Adrenal gland (tissue), 12 donors: ENCODE data around the gene ADGRB3. TPM values are rescaled to one million over a fixed set of nuclear protein-coding genes. Genes with fewer than 3 reads are reported as not detected.
"Not testable (repeated sequence)": the region's sequence is repeated elsewhere in the genome, so short reads cannot be mapped to it uniquely, and the experiment has no call there.

ENCODE experiments used
- DNase-seq, 7 donors: peaks; one replicate each; pipeline ENCODE4 v3.0.0-alpha.2; 2019 to 2020
- H3K27ac ChIP-seq, 5 donors: fragments of 200-600 bp; sonication (generic) in 4 of 5; 1 replicate in 3 of 5; 2 replicates in 2 of 5; pipeline versions ENCODE4 v1.5.1 to v1.8.0; 2016 to 2020; ENCODE audit warnings: mild to moderate bottlenecking in 1 of 5
- H3K27me3 ChIP-seq: fragments of 200-600 bp; 2 replicates; pipeline ENCODE4 v1.8.0; 2021
- H3K36me3 ChIP-seq, 2 donors: fragments of 200-600 bp; replicated peaks in 1 of 2; 1 replicate in 1 of 2; 2 replicates in 1 of 2; pipeline versions ENCODE4 v1.5.1 to v1.8.0; 2018 to 2022
- H3K4me1 ChIP-seq, 2 donors: fragments of 200-600 bp; replicated peaks in 1 of 2; 1 replicate in 1 of 2; 2 replicates in 1 of 2; pipeline versions ENCODE4 v1.5.1 to v1.8.0; 2018 to 2021
- H3K4me3 ChIP-seq, 4 donors: fragments of 200-600 bp; sonication (generic) in 3 of 4; one replicate each; pipeline ENCODE4 v1.5.1; 2016 to 2018
- H3K9me3 ChIP-seq, 3 donors: fragments of 200-600 bp; sonication (generic) in 1 of 3; replicated peaks in 1 of 3; 1 replicate in 2 of 3; 2 replicates in 1 of 3; pipeline versions ENCODE4 v1.5.1 to v1.8.0; 2016 to 2021
- CTCF ChIP-seq, 6 experiments: fragments of 450-650 bp in 4 of 6; fragments of 200-600 bp in 2 of 6; sonication (generic) in 1 of 6; IDR thresholded peaks; 1 replicate in 5 of 6; 2 replicates in 1 of 6; pipeline versions ENCODE4 v1.5.1 to v1.8.0; 2016 to 2021; ENCODE audit warnings: antibody characterized with exemption in 6 of 6, mild to moderate bottlenecking in 2 of 6, moderate library complexity in 1 of 6
- POLR2A ChIP-seq, 2 donors: fragments of 450-650 bp; IDR thresholded peaks; one replicate each; pipeline ENCODE4 v1.6.1; 2017; ENCODE audit warnings: antibody characterized with exemption in 2 of 2, mild to moderate bottlenecking in 2 of 2, moderate library complexity in 1 of 2
- WGBS, 4 donors: extraction: QIAGEN DNeasy Blood & Tissue Kit in 2 of 4; methylation state at CpG; one replicate each; pipeline versions ENCODE4 v1.1.5 to v1.1.7; 2013 to 2017; 5-methylcytosine and 5-hydroxymethylcytosine counted together
- intact Hi-C, 2 donors: fragments of 100-400 bp; cut with DNase I; formaldehyde crosslinking; loops; one replicate each; pipeline versions ENCODE4 v1.14.1 to v1.15.0; 2022 to 2023
- polyA plus RNA-seq, 3 donors: library from polyadenylated mRNA; stranded (reverse); fragments of 200-250 nt in 2 of 3; fragments of 350-450 nt in 1 of 3; fragmentation: Illumina TruSeq in 1 of 3; extraction: RNeasy Lipid Tissue Mini Kit (QIAGEN cat#74804) in 1 of 3; gene quantifications; one replicate each; pipeline ENCODE4 v1.2.3, GENCODE V29; 2013 to 2014
- total RNA-seq, 9 donors: library from RNA; depleted of rRNA in 4 of 9; stranded (reverse); fragments of >200 nt in 4 of 9; fragments of 120-200 nt in 1 of 9; fragmentation: NEBNext Ultra II Directional in 1 of 9; extraction: Animal tissue kit (Norgen Biotek cat#: 25700) in 1 of 9; gene quantifications; one replicate each; pipeline versions ENCODE4 v1.1.0 to v1.2.4, GENCODE V29; 2013 to 2023
- donor health status: healthy with polysubstance abuse.
- donor health status: Bipolar disorder and iron deficiency.
- donor health status: DM: yes; HTN: yes; CAD: no.
- donor health status: DM: no; HTN: no; CAD: no.
- donor health status: DM: no; HTN: no; CAD: no.
- donor health status: DM: yes; HTN: yes; CAD: no.

Gene ADGRB3
- total and polyA plus RNA-seq, 12 donors, result 1.3 to 9.0 (median 3.1) TPM

- no peaks in the 10 kb centered on the region for H3K27me3 ChIP-seq
- DNase-seq, result no peak
- peaks cover 0 to 6% of the 10 kb centered on the region in 2 donors for H3K4me1 ChIP-seq
- H3K9me3 ChIP-seq, result no peaks in the 10 kb centered on the region
- TF ChIP-seq CTCF (IDR thresholded peaks at IDR 0.05), result no peak
- TF ChIP-seq POLR2A (IDR thresholded peaks at IDR 0.05), result no peak
- intact Hi-C loops, result no loop called here
- no peak overlapping the region for H3K4me3 ChIP-seq
- H3K27ac ChIP-seq, result no peak overlapping the region
- H3K36me3 ChIP-seq, result no peaks in the 10 kb centered on the region
- WGBS, 4 donors, result 39 to 71% (median 67%) methylated on average over 1 to 2 of the region's 2 CpGs
Measured at GRCh38 chr6:68740828-68741500, 105.9 kb downstream of the ADGRB3 start.

DNA sequence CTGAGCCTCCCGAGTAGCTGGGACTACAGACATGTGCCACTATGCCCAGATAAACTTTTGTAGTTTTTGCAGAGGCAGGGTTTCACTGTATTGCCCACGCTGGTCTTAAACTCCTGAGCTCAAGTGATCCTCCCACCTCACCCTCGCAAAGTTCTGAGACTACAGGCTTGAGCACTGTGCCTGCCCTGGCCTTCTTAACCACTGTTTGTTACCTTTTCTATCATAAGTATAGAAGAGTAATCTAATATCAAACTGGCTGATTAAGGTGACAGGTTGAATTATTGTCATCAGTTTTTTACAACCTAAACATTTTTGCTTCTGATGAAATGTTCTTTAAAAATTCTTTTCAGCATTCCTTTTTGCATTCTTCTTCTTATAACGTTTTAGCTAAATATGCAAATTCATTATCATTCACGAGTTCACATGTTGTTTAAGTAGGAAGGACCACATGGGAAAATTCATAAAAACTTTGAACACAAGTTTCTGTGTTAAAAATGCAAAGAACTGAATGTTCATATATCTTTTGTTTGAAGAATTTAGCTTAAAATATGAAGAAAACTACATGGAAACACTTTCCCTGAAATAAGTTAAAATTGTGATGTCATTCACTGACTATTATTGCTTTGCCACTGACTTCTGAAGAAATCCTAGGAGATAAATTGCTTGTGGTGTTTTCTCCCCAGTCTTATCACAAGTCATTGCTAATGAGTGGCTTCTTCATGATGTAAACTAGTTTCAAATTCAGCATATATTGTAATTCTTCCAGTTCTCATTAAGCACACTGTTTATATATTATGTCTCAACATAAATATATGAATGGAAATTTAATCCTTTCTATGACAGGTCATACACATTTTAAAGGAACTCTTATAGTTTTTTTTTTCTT lies 106.7 kb downstream of the ADGRB3 start:
- intact Hi-C loops, result no loop called here
- no peak for DNase-seq
- Histone ChIP-seq H3K4me3 (no peak overlapping the region), H3K4me1 (peaks cover 0 to 6% of the 10 kb centered on the region in 2 donors), H3K27ac (no peak overlapping the region), H3K9me3 (no peaks in the 10 kb centered on the region), H3K27me3 (no peaks in the 10 kb centered on the region), H3K36me3 (no peaks in the 10 kb centered on the region)
- 79 to 88% (median 82%) methylated on average over 4 to 5 of the region's 5 CpGs for WGBS, 4 donors
- TF ChIP-seq CTCF (IDR thresholded peaks at IDR 0.05) (no peak), POLR2A (IDR thresholded peaks at IDR 0.05) (no peak)

DNA sequence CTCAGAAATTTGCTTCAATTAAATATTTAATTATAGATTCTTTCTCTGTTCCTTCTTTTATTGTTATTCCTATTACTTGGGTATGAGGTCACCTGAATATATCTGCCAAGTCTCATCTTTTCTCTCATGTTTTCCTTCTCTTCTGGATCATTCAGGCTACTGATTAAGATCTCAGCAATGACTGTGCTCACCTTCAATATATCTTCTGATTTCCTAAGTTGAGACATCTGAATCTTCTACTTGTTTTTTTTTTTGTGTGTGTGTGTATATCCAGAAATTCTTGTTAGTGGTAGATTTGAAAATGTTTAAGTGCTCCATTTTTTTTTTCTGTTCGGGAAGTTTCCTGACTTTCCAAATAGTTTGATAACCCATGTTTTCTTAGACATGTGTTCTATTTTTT lies 108.0 kb downstream of the ADGRB3 start:
- no peak for DNase-seq
- no peaks in the 10 kb centered on the region for H3K36me3 ChIP-seq
- peaks cover 0 to 6% of the 10 kb centered on the region in 2 donors for H3K4me1 ChIP-seq
- no peaks in the 10 kb centered on the region for H3K9me3 ChIP-seq
- TF ChIP-seq CTCF (IDR thresholded peaks at IDR 0.05) (no peak), POLR2A (IDR thresholded peaks at IDR 0.05) (no peak)
- H3K27ac ChIP-seq, result no peak overlapping the region
- 54 to 78% (median 64%) methylated on average over 1 of the region's 1 CpG for WGBS, 4 donors
- H3K27me3 ChIP-seq, result no peaks in the 10 kb centered on the region
- intact Hi-C loops, result no loop called here
- no peak overlapping the region for H3K4me3 ChIP-seq

DNA sequence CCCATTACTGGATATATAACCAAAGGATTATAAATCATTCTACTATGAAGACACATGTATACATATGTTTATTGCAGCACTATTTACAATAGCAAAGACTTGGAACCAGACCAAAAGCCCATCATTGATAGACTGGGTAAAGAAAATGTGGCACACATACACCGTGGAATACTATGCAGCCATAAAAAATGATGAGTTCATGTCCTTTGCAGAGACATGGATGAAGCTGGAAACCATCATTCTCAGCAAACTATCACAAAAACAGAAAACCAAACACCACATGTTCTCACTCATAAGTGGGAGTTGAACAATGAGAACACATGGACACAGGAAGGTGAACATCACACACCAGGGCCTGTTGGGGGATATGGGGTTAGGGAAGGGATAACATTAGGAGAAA lies 109.3 kb downstream of the ADGRB3 start:
- H3K9me3 ChIP-seq, H3K4me3 ChIP-seq, H3K36me3 ChIP-seq, H3K27me3 ChIP-seq, H3K27ac ChIP-seq, intact Hi-C loops, DNase-seq, H3K4me1 ChIP-seq: not testable (repeated sequence)
- WGBS, 4 donors, result 84 to 100% (median 92%) methylated on average over 1 of the region's 1 CpG
